Esophagus muscularis mucosa (tissue), 4 donors: ENCODE data around the gene DARS1.
"Not testable (repeated sequence)": the region's sequence is repeated elsewhere in the genome, so short reads cannot be mapped to it uniquely, and the experiment has no call there.

Experiments used
- CTCF ChIP-seq, 3 experiments: fragments of 200-600 bp in 2 of 3; fragments of 450-650 bp in 1 of 3; sonication (generic) in 2 of 3; IDR thresholded peaks; one replicate each; pipeline ENCODE4 v1.5.1; 2017 to 2019; ENCODE audit warnings: antibody characterized with exemption in 3 of 3, mild to moderate bottlenecking in 2 of 3, moderate library complexity in 1 of 3
- EP300 ChIP-seq: sonication (generic); formaldehyde crosslinking; IDR thresholded peaks from one replicate; pipeline ENCODE4 v1.6.1; 2017; ENCODE audit warnings: antibody characterized with exemption
- POLR2A ChIP-seq: fragments of 450-650 bp; IDR thresholded peaks from one replicate; pipeline ENCODE4 v1.6.1; 2017; ENCODE audit warnings: antibody characterized with exemption, moderate library complexity, mild to moderate bottlenecking, low read depth
- POLR2AphosphoS5 ChIP-seq, 2 donors: sonication (generic); formaldehyde crosslinking; IDR thresholded peaks; one replicate each; pipeline ENCODE4 v1.6.1; 2017; ENCODE audit warnings: antibody characterized with exemption in 2 of 2

GRCh38 chr2:135958927-135959326 lies 26.5 kb downstream of the DARS1 start:
- not testable (repeated sequence) for TF ChIP-seq CTCF (IDR thresholded peaks at IDR 0.05); POLR2A; POLR2AphosphoS5 (IDR thresholded peaks at IDR 0.05); EP300
